K562 (cell line): ENCODE results near the gene WASL. TPM values are rescaled to one million over a fixed set of nuclear protein-coding genes. Genes with fewer than 3 reads are reported as not detected.

Experiments
- ATAC-seq: fragments of 200-7000 bp; cut with Tn5 transposase; 3 replicates; pipeline ENCODE4 v1.9.1; 2020; ENCODE audit warnings: moderate library complexity
- BruUV-seq: library from RNA; stranded (reverse); fragments of 400-500 nt; replicated peaks from 2 replicates; lab custom pipeline; 2021; lab: Mats Ljungman, UMichigan
- CTCF ChIA-PET: fragments of 300-600 bp; formaldehyde crosslinking; extraction: SDS; loops from one replicate; lab custom pipeline; 2021; ENCODE audit warnings: low intra/inter-chr PET ratio; lab: Yijun Ruan, JAX
- POLR2A ChIA-PET: fragments of 300-600, 350-650 bp; sonication (Branson Sonifier 250); formaldehyde crosslinking; extraction: SDS; loops from one replicate; lab custom pipeline; 2021; ENCODE audit warnings: antibody characterized with exemption, inconsistent platforms; lab: Yijun Ruan, JAX
- DNase-seq, 4 experiments: peaks; one replicate each; pipeline versions ENCODE4 v3.0.0 to v3.0.0-alpha.2; 2011 to 2018; ENCODE audit warnings: low spot score in 3 of 4, mixed read lengths in 3 of 4; ENCODE audit errors: extremely low read depth in 1 of 4
- FAIRE-seq: peaks from 2 replicates; lab custom pipeline; 2011; peaks lifted over from hg19 to GRCh38; lab: Jason Lieb, UNC
- H2AFZ ChIP-seq: 2 replicates; pipeline ENCODE4 v1.6.0; 2011; ENCODE audit warnings: low read depth, low read length, control low read depth, inconsistent platforms
- H3K27ac ChIP-seq: fragments of 200-600 bp; 3 replicates; pipeline ENCODE4 v1.8.0; 2011; ENCODE audit warnings: low read depth, mild to moderate bottlenecking, control low read depth, inconsistent platforms, low read length, moderate library complexity, mixed read lengths; ENCODE audit errors: extremely low read depth
- H3K27me3 ChIP-seq, 2 experiments: fragments of 300-600 bp in 1 of 2; 2 replicates in 1 of 2; 3 replicates in 1 of 2; pipeline versions ENCODE4 v1.6.0 to v1.8.0; 2011; ENCODE audit warnings: inconsistent platforms in 2 of 2, low read length in 2 of 2, mild to moderate bottlenecking in 1 of 2, mixed read lengths in 1 of 2, moderate library complexity in 1 of 2; ENCODE audit not compliant: control insufficient read depth in 2 of 2, insufficient read depth in 2 of 2
- H3K36me3 ChIP-seq: fragments of 300-600 bp; 3 replicates; pipeline ENCODE4 v1.8.0; 2011; ENCODE audit warnings: mild to moderate bottlenecking, low read length, inconsistent platforms; ENCODE audit not compliant: control insufficient read depth, insufficient read depth
- H3K4me1 ChIP-seq, 2 experiments: fragments of 200-600 bp in 1 of 2; replicated peaks in 1 of 2; 2 replicates in 1 of 2; 3 replicates in 1 of 2; pipeline versions ENCODE4 v1.5.1 to v1.8.0; 2011; ENCODE audit warnings: inconsistent platforms in 2 of 2, low read length in 2 of 2, mild to moderate bottlenecking in 1 of 2, mixed read lengths in 1 of 2, moderate library complexity in 1 of 2; ENCODE audit not compliant: control insufficient read depth in 2 of 2, insufficient read depth in 2 of 2
- H3K4me2 ChIP-seq: 2 replicates; pipeline ENCODE4 v1.6.1; 2011; ENCODE audit warnings: low read length, control low read depth, inconsistent platforms, mixed read lengths; ENCODE audit not compliant: insufficient read depth
- H3K4me3 ChIP-seq: fragments of 200-600 bp; sonication (generic), shearing (Covaris generic); 2 replicates; pipeline ENCODE4 v1.5.1; 2016; ENCODE audit warnings: control low read depth, inconsistent platforms
- H3K79me2 ChIP-seq: fragments of 200-600 bp; 3 replicates; pipeline ENCODE4 v1.8.0; 2011; ENCODE audit warnings: low read length, inconsistent platforms; ENCODE audit not compliant: control insufficient read depth, insufficient read depth
- H3K9ac ChIP-seq, 2 experiments: 2 replicates each; pipeline versions ENCODE4 v1.6.0 to v1.6.1; 2011; ENCODE audit warnings: low read depth in 2 of 2, low read length in 2 of 2, control low read depth in 1 of 2, inconsistent platforms in 1 of 2, mild to moderate bottlenecking in 1 of 2, mixed read lengths in 1 of 2; ENCODE audit not compliant: insufficient read depth in 1 of 2
- H3K9me1 ChIP-seq: one replicate; pipeline ENCODE4 v1.6.0; 2011; ENCODE audit warnings: inconsistent platforms, mild to moderate bottlenecking, low read length, moderate library complexity; ENCODE audit not compliant: control insufficient read depth, insufficient read depth
- H3K9me3 ChIP-seq: replicated peaks from 2 replicates; pipeline ENCODE4 v1.5.1; 2011; ENCODE audit warnings: low read depth, low read length, inconsistent platforms; ENCODE audit not compliant: control insufficient read depth, insufficient read depth
- H4K20me1 ChIP-seq: replicated peaks from 2 replicates; pipeline ENCODE4 v1.6.1; 2011; ENCODE audit warnings: low read length, inconsistent platforms, mixed read lengths; ENCODE audit not compliant: control insufficient read depth, insufficient read depth
- FOXK2 ChIP-seq, 2 experiments: fragments of 450-650 bp; IDR thresholded peaks in 1 of 2; conservative IDR thresholded peaks in 1 of 2; 2 replicates each; pipeline ENCODE4 v1.6.1; 2016; ENCODE audit warnings: low read depth in 2 of 2, mild to moderate bottlenecking in 1 of 2
- NBN ChIP-seq: fragments of 450-650 bp; IDR thresholded peaks from 2 replicates; pipeline ENCODE4 v1.6.1; 2016; ENCODE audit warnings: low read depth, mild to moderate bottlenecking
- NFIC ChIP-seq: fragments of 450-650 bp; IDR thresholded peaks from 2 replicates; pipeline ENCODE4 v1.6.1; 2017; ENCODE audit warnings: mild to moderate bottlenecking, inconsistent platforms
- TCF7L2 ChIP-seq: fragments of 150-350 bp; IDR thresholded peaks from 2 replicates; pipeline ENCODE4 v1.6.1; 2016; ENCODE audit warnings: low read depth, mild to moderate bottlenecking, low read length, moderate library complexity
- ZNF347 ChIP-seq: fragments of 450-650 bp; formaldehyde crosslinking; IDR thresholded peaks from 2 replicates; pipeline ENCODE4 v1.4.0; 2020; ENCODE audit warnings: low read depth, mild to moderate bottlenecking, moderate library complexity
- WGBS: fragments of 100-300 bp; shearing (Covaris generic); methylation state at CpG from one replicate; pipeline ENCODE4 v1.1.6; 2016; ENCODE audit warnings: low coverage, mixed read lengths; ENCODE audit not compliant: insufficient coverage; ENCODE audit errors: missing lambda C conversion rate; 5-methylcytosine and 5-hydroxymethylcytosine counted together
- in situ Hi-C: fragments of 300-500 bp; cut with MboI; formaldehyde crosslinking; loops from 4 replicates; pipeline ENCODE4 v1.15.0; 2018; ENCODE audit warnings: inconsistent platforms, mixed read lengths
- intact Hi-C: fragments of 100-400 bp; cut with micrococcal nuclease; formaldehyde crosslinking; loops from 2 replicates; pipeline ENCODE4 v1.14.2; 2022
- polyA plus RNA-seq, 8 experiments: library from polyadenylated mRNA; depleted of rRNA in 4 of 8; stranded (reverse) in 5 of 8; unstranded in 3 of 8; fragments of >200 nt; fragmentation: Nextera tagmentation in 2 of 8; fragmentation: Illumina TruSeq in 1 of 8; extraction: Ambion mirVana in 2 of 8; extraction: Trizol in 1 of 8; gene quantifications; 2 replicates each; pipeline versions ENCODE4 v1.2.1 to v1.2.3, GENCODE V29; 2011 to 2014; ENCODE audit warnings: inconsistent platforms in 1 of 8, missing spikeins in 1 of 8
- total RNA-seq, 7 experiments: library from RNA; depleted of rRNA in 6 of 7; stranded (reverse); fragments of >200 nt in 6 of 7; fragmentation: Illumina TruSeq in 2 of 7; extraction: Trizol in 2 of 7; gene quantifications; 2 replicates each; pipeline versions ENCODE4 v1.2.1 to v1.2.3, GENCODE V29; 2011 to 2021; ENCODE audit warnings: low replicate concordance in 1 of 7
- TF ChIP-seq, protein P1 (sequence below), 2 experiments: fragments of 450-650 bp; formaldehyde crosslinking in 1 of 2; IDR thresholded peaks; 2 replicates each; pipeline versions ENCODE4 v1.4.0 to v1.6.1; 2014 to 2020; ENCODE audit warnings: mild to moderate bottlenecking in 2 of 2, borderline replicate concordance in 1 of 2, low read depth in 1 of 2
- TF ChIP-seq, protein P2 (sequence below): fragments of 250-450 bp; sonication (Bioruptor Pico); IDR thresholded peaks from 2 replicates; pipeline ENCODE4 v1.5.0; 2021; ENCODE audit warnings: mild to moderate bottlenecking, moderate library complexity
- TF ChIP-seq, protein P3 (sequence below): sonication (generic); formaldehyde crosslinking; IDR thresholded peaks from 2 replicates; pipeline ENCODE4 v1.8.1; 2022; ENCODE audit warnings: missing genetic modification reagents

Gene WASL
- total and polyA plus RNA-seq, 9 of the 15 experiments (the other 6 are each of a cell fraction or from before 2014, with no cell fraction given): 3.2 to 13.9 (median 8.3) TPM

DNA sequence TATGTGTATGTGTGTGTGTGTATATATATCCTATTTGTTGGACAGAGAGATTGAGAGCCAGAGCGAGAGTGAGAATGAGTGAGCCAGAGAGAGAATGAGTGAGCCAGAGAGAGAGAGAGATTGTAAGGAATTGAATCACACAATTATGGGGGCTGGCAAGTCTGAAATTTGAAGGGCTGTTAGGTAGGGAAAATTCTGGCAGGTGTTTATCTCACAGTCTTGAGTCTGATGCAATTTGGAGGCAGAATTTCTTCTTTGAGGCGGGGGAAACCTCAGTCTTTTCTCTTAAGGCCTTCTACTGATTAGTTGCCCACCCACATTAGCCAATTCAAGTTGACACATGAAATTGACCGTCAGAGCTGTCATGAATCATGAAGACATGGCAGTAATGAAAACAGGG is 41.0 kb upstream of the WASL start:
- Histone ChIP-seq H3K9ac (no peak overlapping the region), H3K27ac (no peak overlapping the region), H3K9me1 (no peaks in the 10 kb centered on the region), H2AFZ (peak overlapping the region; percentile 22; the same call in 1 of the 2 replicates), H3K4me3 (no peak overlapping the region), H4K20me1 (no peaks in the 10 kb centered on the region), H3K27me3 (no peaks in the 10 kb centered on the region), H3K79me2 (no peaks in the 10 kb centered on the region), H3K36me3 (no peaks in the 10 kb centered on the region), H3K9me3 (no peaks in the 10 kb centered on the region), H3K4me1 (peaks cover 0 to 25% of the 10 kb centered on the region in 2 experiments; a peak in 2 of 5 replicates), H3K4me2 (no peak overlapping the region)
- 14% methylated on average over 3 of the region's 3 CpGs for WGBS
- FAIRE-seq (no peak), ATAC-seq (peak; percentile 72), DNase-seq (peak in 1 of 4 experiments; percentile 32)
- in situ Hi-C loops: no loop called here
- CTCF ChIA-PET: no interaction called here
- intact Hi-C loops: loop anchor here (2.0 to 5.0 kb wide), 2 partner anchors 41 to 78 kb away; partner anchors contain the start of gene WASL
- no TSS peak for BruUV-seq
- POLR2A ChIA-PET: interaction anchor here (1.1 to 1.3 kb wide), 4 partner anchors 8 to 70 kb away, joined by 3 to 4 read pairs (median 3); no protein-coding TSS in a partner anchor
- no peak for TF ChIP-seq FOXK2 (conservative IDR thresholded peaks at IDR 0.05 in 1 of 2, IDR thresholded peaks at IDR 0.05 in 1 of 2; ENCODE audit: low read depth in 2 of 2)
- no peak for TF ChIP-seq NBN
- TF ChIP-seq, protein P1, sequence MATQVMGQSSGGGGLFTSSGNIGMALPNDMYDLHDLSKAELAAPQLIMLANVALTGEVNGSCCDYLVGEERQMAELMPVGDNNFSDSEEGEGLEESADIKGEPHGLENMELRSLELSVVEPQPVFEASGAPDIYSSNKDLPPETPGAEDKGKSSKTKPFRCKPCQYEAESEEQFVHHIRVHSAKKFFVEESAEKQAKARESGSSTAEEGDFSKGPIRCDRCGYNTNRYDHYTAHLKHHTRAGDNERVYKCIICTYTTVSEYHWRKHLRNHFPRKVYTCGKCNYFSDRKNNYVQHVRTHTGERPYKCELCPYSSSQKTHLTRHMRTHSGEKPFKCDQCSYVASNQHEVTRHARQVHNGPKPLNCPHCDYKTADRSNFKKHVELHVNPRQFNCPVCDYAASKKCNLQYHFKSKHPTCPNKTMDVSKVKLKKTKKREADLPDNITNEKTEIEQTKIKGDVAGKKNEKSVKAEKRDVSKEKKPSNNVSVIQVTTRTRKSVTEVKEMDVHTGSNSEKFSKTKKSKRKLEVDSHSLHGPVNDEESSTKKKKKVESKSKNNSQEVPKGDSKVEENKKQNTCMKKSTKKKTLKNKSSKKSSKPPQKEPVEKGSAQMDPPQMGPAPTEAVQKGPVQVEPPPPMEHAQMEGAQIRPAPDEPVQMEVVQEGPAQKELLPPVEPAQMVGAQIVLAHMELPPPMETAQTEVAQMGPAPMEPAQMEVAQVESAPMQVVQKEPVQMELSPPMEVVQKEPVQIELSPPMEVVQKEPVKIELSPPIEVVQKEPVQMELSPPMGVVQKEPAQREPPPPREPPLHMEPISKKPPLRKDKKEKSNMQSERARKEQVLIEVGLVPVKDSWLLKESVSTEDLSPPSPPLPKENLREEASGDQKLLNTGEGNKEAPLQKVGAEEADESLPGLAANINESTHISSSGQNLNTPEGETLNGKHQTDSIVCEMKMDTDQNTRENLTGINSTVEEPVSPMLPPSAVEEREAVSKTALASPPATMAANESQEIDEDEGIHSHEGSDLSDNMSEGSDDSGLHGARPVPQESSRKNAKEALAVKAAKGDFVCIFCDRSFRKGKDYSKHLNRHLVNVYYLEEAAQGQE (IDR thresholded peaks at IDR 0.05; ENCODE audit: borderline replicate concordance): no peak
- TF ChIP-seq, protein P1 (CRISPR knock-in tag; IDR thresholded peaks at IDR 0.05; ENCODE audit: low read depth): no peak
- TF ChIP-seq, protein P2, sequence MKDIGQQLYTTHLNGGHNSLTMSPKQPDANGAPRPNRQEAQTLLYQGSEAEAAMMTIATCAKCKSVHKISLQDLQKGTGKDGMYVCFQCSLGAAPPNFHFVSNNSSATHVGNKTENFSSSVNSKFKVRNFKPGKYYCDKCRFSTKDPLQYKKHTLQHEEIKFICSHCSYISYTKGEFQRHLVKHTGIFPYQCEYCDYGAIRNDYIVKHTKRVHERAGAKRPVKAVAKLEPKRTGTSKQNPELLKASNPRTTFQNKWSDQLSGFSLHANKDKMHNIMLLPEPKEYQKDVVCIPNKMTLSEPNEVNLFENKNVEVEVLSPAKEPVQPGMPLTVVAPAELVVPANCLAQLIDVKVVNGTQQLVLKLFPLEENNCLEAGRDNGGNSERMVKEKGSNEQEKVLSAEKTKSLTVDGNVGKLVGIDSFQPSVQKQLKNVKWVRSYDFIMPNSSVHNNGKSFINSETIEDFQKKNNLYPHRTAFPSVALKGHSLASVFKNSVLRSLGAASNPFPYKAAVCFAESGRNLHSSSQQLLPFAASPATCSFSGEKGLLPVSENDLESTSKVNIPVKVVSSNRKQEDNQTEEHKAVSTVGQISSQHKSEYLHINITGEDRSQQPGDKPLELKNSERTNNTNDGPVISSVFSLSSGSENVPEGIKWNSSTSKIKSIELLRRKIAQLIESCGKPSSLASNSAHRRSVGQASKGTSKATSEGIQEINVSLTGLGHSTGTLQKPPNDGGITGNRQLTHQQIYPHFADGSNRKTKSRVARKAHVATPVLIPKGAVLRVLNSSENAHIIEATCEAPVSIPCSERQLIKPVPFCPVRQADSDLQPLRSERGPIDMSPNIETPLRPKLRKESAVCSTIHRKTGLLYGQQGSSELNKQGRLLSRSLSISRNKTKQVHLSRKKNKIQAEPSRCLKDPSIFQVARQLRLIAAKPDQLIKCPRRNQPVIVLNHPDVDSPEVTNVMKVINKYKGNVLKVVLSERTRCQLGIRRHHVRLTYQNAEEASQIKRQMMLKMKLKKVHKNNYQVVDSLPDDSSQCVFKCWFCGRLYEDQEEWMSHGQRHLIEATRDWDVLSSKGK (CRISPR knock-in tag): no peak
- no peak for TF ChIP-seq TCF7L2
- TF ChIP-seq, protein P3, sequence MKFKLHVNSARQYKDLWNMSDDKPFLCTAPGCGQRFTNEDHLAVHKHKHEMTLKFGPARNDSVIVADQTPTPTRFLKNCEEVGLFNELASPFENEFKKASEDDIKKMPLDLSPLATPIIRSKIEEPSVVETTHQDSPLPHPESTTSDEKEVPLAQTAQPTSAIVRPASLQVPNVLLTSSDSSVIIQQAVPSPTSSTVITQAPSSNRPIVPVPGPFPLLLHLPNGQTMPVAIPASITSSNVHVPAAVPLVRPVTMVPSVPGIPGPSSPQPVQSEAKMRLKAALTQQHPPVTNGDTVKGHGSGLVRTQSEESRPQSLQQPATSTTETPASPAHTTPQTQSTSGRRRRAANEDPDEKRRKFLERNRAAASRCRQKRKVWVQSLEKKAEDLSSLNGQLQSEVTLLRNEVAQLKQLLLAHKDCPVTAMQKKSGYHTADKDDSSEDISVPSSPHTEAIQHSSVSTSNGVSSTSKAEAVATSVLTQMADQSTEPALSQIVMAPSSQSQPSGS: no peak
- TF ChIP-seq NFIC: no peak
- TF ChIP-seq ZNF347 (CRISPR knock-in tag): no peak
